ENCODE results near the gene MAGI1. TPM values are rescaled to one million over a fixed set of nuclear protein-coding genes. Genes with fewer than 3 reads are reported as not detected.

Gene MAGI1
- total RNA-seq, 1 experiment from 2014 or later, result 58.2 TPM

DNA sequence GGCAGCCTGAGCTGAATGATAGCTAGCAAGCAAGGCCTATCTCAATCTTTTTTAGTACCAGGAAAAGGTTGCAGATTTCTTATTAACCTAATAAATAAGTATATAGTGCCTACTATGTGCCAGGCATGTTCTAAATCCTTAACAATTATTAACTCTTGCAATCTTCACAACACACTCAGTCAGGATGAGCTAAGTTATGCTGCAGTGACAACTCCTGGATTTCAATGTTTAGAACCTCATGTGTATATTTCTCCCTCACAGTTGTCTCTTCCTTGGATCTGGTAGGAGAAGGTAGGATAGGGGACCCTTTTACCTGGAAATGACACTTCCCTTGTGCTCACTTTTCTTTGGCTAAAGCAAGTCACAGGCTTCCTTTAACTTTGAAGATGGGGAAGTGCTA lies 39.3 kb upstream of the MAGI1 start (continued):
- TF ChIP-seq TCF7 (CRISPR knock-in tag; IDR thresholded peaks at IDR 0.05; ENCODE audit: low read depth) (no peak), RORB (CRISPR knock-in tag; IDR thresholded peaks at IDR 0.05) (no peak), FOXJ3 (CRISPR knock-in tag; IDR thresholded peaks at IDR 0.05; ENCODE audit: borderline replicate concordance) (no peak), JUN (CRISPR knock-in tag; IDR thresholded peaks at IDR 0.05) (no peak)

DNA sequence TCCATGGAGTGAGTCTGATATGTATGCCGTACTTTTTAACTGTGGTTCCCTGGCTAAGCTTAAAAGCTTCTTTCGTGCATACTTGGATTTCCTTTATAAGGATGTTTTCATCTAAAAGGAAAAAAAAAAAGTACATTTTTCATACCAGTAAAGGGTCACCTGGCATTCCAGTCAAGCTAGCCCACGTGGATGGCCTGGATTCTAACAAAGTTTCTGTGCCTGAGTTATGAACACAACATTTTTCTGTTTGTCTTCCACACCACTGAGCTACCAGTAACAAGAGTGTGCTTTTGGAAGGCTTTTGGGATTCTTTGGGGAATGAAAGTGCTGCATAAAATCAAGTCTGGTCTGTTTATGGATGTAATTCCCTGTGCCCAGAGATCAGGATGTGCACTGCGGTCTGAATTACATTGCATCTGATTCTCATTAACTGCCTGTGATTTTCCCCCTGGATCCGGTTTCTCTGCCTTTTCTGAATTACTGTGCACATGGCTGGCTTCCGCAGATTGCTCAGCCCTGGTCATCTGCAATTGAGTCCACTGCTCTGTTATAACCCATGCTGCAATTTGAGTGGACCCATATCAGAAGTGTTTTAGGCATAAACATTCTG lies 38.2 kb upstream of the MAGI1 start:
- ATAC-seq (no peak), DNase-seq (ENCODE audit: low spot score) (no peak)
- POLR2A ChIA-PET, result interaction anchor here (0.5 to 0.7 kb wide), 2 partner anchors 39 to 128 kb away, joined by 3 read pairs; no protein-coding TSS in a partner anchor
- H3K4me3 Mint-ChIP-seq, result no peak overlapping the region
- no peaks in the 10 kb centered on the region for H3K27me3 Mint-ChIP-seq (ENCODE audit: low read depth)
- H3K36me3 Mint-ChIP-seq, result no peaks in the 10 kb centered on the region
- H3K9me3 Mint-ChIP-seq, result no peaks in the 10 kb centered on the region
- no peaks in the 10 kb centered on the region for H3K4me1 Mint-ChIP-seq
- H3K27ac Mint-ChIP-seq, result no peak overlapping the region
- CTCF ChIA-PET, result no interaction called here
- TF ChIP-seq, protein P1, sequence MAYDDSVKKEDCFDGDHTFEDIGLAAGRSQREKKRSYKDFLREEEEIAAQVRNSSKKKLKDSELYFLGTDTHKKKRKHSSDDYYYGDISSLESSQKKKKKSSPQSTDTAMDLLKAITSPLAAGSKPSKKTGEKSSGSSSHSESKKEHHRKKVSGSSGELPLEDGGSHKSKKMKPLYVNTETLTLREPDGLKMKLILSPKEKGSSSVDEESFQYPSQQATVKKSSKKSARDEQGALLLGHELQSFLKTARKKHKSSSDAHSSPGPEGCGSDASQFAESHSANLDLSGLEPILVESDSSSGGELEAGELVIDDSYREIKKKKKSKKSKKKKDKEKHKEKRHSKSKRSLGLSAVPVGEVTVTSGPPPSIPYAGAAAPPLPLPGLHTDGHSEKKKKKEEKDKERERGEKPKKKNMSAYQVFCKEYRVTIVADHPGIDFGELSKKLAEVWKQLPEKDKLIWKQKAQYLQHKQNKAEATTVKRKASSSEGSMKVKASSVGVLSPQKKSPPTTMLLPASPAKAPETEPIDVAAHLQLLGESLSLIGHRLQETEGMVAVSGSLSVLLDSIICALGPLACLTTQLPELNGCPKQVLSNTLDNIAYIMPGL (CRISPR knock-in tag; IDR thresholded peaks at IDR 0.05), result no peak
- TF ChIP-seq RELA (CRISPR knock-in tag; IDR thresholded peaks at IDR 0.05; ENCODE audit: borderline replicate concordance) (no peak), ESRRA (CRISPR knock-in tag; IDR thresholded peaks at IDR 0.05; ENCODE audit: borderline replicate concordance) (no peak), ZNF416 (CRISPR knock-in tag; IDR thresholded peaks at IDR 0.05) (no peak), SP1 (CRISPR knock-in tag; conservative IDR thresholded peaks at IDR 0.05) (no peak), TEAD4 (CRISPR knock-in tag; IDR thresholded peaks at IDR 0.05) (no peak), TEAD1 (CRISPR knock-in tag; IDR thresholded peaks at IDR 0.05) (no peak)
- TF ChIP-seq, protein P2, sequence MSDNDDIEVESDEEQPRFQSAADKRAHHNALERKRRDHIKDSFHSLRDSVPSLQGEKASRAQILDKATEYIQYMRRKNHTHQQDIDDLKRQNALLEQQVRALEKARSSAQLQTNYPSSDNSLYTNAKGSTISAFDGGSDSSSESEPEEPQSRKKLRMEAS (CRISPR knock-in tag; IDR thresholded peaks at IDR 0.05), result no peak
- TF ChIP-seq, protein P3, sequence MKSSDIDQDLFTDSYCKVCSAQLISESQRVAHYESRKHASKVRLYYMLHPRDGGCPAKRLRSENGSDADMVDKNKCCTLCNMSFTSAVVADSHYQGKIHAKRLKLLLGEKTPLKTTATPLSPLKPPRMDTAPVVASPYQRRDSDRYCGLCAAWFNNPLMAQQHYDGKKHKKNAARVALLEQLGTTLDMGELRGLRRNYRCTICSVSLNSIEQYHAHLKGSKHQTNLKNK (CRISPR knock-in tag; IDR thresholded peaks at IDR 0.05), result no peak
- TF ChIP-seq, protein P4, sequence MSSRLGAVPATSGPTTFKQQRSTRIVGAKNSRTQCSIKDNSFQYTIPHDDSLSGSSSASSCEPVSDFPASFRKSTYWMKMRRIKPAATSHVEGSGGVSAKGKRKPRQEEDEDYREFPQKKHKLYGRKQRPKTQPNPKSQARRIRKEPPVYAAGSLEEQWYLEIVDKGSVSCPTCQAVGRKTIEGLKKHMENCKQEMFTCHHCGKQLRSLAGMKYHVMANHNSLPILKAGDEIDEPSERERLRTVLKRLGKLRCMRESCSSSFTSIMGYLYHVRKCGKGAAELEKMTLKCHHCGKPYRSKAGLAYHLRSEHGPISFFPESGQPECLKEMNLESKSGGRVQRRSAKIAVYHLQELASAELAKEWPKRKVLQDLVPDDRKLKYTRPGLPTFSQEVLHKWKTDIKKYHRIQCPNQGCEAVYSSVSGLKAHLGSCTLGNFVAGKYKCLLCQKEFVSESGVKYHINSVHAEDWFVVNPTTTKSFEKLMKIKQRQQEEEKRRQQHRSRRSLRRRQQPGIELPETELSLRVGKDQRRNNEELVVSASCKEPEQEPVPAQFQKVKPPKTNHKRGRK (CRISPR knock-in tag; IDR thresholded peaks at IDR 0.05; ENCODE audit: borderline replicate concordance), result no peak
- TF ChIP-seq, protein P5, sequence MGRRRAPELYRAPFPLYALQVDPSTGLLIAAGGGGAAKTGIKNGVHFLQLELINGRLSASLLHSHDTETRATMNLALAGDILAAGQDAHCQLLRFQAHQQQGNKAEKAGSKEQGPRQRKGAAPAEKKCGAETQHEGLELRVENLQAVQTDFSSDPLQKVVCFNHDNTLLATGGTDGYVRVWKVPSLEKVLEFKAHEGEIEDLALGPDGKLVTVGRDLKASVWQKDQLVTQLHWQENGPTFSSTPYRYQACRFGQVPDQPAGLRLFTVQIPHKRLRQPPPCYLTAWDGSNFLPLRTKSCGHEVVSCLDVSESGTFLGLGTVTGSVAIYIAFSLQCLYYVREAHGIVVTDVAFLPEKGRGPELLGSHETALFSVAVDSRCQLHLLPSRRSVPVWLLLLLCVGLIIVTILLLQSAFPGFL (CRISPR knock-in tag; IDR thresholded peaks at IDR 0.05; ENCODE audit: borderline replicate concordance), result no peak
- TF ChIP-seq, protein P6, sequence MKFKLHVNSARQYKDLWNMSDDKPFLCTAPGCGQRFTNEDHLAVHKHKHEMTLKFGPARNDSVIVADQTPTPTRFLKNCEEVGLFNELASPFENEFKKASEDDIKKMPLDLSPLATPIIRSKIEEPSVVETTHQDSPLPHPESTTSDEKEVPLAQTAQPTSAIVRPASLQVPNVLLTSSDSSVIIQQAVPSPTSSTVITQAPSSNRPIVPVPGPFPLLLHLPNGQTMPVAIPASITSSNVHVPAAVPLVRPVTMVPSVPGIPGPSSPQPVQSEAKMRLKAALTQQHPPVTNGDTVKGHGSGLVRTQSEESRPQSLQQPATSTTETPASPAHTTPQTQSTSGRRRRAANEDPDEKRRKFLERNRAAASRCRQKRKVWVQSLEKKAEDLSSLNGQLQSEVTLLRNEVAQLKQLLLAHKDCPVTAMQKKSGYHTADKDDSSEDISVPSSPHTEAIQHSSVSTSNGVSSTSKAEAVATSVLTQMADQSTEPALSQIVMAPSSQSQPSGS (CRISPR knock-in tag; IDR thresholded peaks at IDR 0.05; ENCODE audit: borderline replicate concordance, low read depth), result no peak
- TF ChIP-seq, protein P7, sequence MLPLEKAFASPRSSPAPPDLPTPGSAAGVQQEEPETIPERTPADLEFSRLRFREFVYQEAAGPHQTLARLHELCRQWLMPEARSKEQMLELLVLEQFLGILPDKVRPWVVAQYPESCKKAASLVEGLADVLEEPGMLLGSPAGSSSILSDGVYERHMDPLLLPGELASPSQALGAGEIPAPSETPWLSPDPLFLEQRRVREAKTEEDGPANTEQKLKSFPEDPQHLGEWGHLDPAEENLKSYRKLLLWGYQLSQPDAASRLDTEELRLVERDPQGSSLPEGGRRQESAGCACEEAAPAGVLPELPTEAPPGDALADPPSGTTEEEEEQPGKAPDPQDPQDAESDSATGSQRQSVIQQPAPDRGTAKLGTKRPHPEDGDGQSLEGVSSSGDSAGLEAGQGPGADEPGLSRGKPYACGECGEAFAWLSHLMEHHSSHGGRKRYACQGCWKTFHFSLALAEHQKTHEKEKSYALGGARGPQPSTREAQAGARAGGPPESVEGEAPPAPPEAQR (CRISPR knock-in tag; IDR thresholded peaks at IDR 0.05), result no peak
- TF ChIP-seq, protein P8, sequence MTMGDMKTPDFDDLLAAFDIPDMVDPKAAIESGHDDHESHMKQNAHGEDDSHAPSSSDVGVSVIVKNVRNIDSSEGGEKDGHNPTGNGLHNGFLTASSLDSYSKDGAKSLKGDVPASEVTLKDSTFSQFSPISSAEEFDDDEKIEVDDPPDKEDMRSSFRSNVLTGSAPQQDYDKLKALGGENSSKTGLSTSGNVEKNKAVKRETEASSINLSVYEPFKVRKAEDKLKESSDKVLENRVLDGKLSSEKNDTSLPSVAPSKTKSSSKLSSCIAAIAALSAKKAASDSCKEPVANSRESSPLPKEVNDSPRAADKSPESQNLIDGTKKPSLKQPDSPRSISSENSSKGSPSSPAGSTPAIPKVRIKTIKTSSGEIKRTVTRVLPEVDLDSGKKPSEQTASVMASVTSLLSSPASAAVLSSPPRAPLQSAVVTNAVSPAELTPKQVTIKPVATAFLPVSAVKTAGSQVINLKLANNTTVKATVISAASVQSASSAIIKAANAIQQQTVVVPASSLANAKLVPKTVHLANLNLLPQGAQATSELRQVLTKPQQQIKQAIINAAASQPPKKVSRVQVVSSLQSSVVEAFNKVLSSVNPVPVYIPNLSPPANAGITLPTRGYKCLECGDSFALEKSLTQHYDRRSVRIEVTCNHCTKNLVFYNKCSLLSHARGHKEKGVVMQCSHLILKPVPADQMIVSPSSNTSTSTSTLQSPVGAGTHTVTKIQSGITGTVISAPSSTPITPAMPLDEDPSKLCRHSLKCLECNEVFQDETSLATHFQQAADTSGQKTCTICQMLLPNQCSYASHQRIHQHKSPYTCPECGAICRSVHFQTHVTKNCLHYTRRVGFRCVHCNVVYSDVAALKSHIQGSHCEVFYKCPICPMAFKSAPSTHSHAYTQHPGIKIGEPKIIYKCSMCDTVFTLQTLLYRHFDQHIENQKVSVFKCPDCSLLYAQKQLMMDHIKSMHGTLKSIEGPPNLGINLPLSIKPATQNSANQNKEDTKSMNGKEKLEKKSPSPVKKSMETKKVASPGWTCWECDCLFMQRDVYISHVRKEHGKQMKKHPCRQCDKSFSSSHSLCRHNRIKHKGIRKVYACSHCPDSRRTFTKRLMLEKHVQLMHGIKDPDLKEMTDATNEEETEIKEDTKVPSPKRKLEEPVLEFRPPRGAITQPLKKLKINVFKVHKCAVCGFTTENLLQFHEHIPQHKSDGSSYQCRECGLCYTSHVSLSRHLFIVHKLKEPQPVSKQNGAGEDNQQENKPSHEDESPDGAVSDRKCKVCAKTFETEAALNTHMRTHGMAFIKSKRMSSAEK (CRISPR knock-in tag; IDR thresholded peaks at IDR 0.05; ENCODE audit: borderline replicate concordance), result no peak
- TF ChIP-seq, protein P9, sequence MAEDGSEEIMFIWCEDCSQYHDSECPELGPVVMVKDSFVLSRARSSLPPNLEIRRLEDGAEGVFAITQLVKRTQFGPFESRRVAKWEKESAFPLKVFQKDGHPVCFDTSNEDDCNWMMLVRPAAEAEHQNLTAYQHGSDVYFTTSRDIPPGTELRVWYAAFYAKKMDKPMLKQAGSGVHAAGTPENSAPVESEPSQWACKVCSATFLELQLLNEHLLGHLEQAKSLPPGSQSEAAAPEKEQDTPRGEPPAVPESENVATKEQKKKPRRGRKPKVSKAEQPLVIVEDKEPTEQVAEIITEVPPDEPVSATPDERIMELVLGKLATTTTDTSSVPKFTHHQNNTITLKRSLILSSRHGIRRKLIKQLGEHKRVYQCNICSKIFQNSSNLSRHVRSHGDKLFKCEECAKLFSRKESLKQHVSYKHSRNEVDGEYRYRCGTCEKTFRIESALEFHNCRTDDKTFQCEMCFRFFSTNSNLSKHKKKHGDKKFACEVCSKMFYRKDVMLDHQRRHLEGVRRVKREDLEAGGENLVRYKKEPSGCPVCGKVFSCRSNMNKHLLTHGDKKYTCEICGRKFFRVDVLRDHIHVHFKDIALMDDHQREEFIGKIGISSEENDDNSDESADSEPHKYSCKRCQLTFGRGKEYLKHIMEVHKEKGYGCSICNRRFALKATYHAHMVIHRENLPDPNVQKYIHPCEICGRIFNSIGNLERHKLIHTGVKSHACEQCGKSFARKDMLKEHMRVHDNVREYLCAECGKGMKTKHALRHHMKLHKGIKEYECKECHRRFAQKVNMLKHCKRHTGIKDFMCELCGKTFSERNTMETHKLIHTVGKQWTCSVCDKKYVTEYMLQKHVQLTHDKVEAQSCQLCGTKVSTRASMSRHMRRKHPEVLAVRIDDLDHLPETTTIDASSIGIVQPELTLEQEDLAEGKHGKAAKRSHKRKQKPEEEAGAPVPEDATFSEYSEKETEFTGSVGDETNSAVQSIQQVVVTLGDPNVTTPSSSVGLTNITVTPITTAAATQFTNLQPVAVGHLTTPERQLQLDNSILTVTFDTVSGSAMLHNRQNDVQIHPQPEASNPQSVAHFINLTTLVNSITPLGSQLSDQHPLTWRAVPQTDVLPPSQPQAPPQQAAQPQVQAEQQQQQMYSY (CRISPR knock-in tag; IDR thresholded peaks at IDR 0.05), result no peak

All from WTC11 (cell line).